Measurements from ENCODE around the gene ASAP2. TPM values are rescaled to one million over a fixed set of nuclear protein-coding genes. Genes with fewer than 3 reads are reported as not detected.

The ASAP2 gene
- total RNA-seq, 1 experiment from 2014 or later, result 12.6 TPM

GRCh38 chr2:9341337-9341887 is 134.8 kb downstream of the ASAP2 start:
- Histone ChIP-seq H3K79me1 (ENCODE audit: insufficient read depth, low read depth, low read length, poor library complexity, severe bottlenecking) (no peaks in the 10 kb centered on the region), H3K4me2 (ENCODE audit: insufficient read depth, insufficient read length, low read length) (no peak overlapping the region), H2BK20ac (ENCODE audit: low read depth, low read length, poor library complexity, severe bottlenecking) (no peak overlapping the region), H3K79me2 (ENCODE audit: insufficient read depth, low read length) (no peaks in the 10 kb centered on the region), H3K23me2 (ENCODE audit: insufficient read length, low read depth, low read length, poor library complexity, severe bottlenecking) (no peaks in the 10 kb centered on the region), H3K27ac (ENCODE audit: insufficient read length, low read depth, low read length) (no peak overlapping the region), H2BK120ac (ENCODE audit: low read depth, low read length, poor library complexity, severe bottlenecking) (no peak overlapping the region), H4K91ac (ENCODE audit: insufficient read length, low read depth, low read length) (no peak overlapping the region), H3K23ac (ENCODE audit: insufficient read length, low read depth, low read length) (no peak overlapping the region), H2BK15ac (ENCODE audit: low read depth, low read length) (no peak overlapping the region), H2AFZ (ENCODE audit: low read length) (no peak overlapping the region), H3K4ac (ENCODE audit: low read depth, low read length) (no peak overlapping the region), H3K18ac (ENCODE audit: insufficient read length, low read depth, low read length) (no peak overlapping the region), H2BK12ac (ENCODE audit: insufficient read length, low read depth, low read length) (no peak overlapping the region), H3T11ph (ENCODE audit: low read length) (no peak overlapping the region), H3K9me3 (ENCODE audit: control insufficient read depth, low read depth, low read length) (no peaks in the 10 kb centered on the region), H3K4me1 (ENCODE audit: insufficient read depth, low read length) (no peaks in the 10 kb centered on the region), H3K14ac (ENCODE audit: insufficient read depth, low read length) (no peak overlapping the region), H3K9ac (ENCODE audit: extremely low read depth, insufficient read length, low read length) (no peak overlapping the region), H3K27me3 (ENCODE audit: insufficient read depth, low read length) (no peaks in the 10 kb centered on the region), H4K8ac (replicated peaks; ENCODE audit: insufficient read length, low read depth, low read length) (no peak overlapping the region), H2AK5ac (ENCODE audit: insufficient read length, low read length) (no peak overlapping the region), H4K5ac (ENCODE audit: insufficient read length, low read depth, low read length) (no peak overlapping the region), H4K20me1 (ENCODE audit: control insufficient read depth, insufficient read depth, insufficient read length) (no peaks in the 10 kb centered on the region), H3K56ac (ENCODE audit: insufficient read length, low read depth, low read length) (no peak overlapping the region), H2BK5ac (ENCODE audit: insufficient read length, low read length) (no peak overlapping the region)
- Mint-ChIP-seq H3K27me3 (ENCODE audit: low read depth) (no peaks in the 10 kb centered on the region), H3K27ac (no peak overlapping the region; a peak in 1 of 7 replicates), H3K4me1 (peaks cover under 1% of the 10 kb centered on the region in 2 experiments; a peak in 1 of 4 replicates), H3K36me3 (ENCODE audit: insufficient read depth in 1 of 3, low read depth in 3 of 3) (peaks cover 3 to 17% (median 6%) of the 10 kb centered on the region in 3 experiments; a peak in 6 of 7 replicates), H3K4me3 (no peak overlapping the region), H3K9me3 (no peaks in the 10 kb centered on the region)
- no CpG with 5 or more reads among the region's 12 CpGs for WGBS (ENCODE audit: extremely low coverage, insufficient read length, low lambda C conversion rate)
- DNase-seq, result no peak
- TF ChIP-seq, protein P1, sequence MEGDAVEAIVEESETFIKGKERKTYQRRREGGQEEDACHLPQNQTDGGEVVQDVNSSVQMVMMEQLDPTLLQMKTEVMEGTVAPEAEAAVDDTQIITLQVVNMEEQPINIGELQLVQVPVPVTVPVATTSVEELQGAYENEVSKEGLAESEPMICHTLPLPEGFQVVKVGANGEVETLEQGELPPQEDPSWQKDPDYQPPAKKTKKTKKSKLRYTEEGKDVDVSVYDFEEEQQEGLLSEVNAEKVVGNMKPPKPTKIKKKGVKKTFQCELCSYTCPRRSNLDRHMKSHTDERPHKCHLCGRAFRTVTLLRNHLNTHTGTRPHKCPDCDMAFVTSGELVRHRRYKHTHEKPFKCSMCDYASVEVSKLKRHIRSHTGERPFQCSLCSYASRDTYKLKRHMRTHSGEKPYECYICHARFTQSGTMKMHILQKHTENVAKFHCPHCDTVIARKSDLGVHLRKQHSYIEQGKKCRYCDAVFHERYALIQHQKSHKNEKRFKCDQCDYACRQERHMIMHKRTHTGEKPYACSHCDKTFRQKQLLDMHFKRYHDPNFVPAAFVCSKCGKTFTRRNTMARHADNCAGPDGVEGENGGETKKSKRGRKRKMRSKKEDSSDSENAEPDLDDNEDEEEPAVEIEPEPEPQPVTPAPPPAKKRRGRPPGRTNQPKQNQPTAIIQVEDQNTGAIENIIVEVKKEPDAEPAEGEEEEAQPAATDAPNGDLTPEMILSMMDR (conservative IDR thresholded peaks at IDR 0.05), result no peak

All from H9 (cell line).